ENCODE results near the gene RPL36AL. TPM values are rescaled to one million over a fixed set of nuclear protein-coding genes. Genes with fewer than 3 reads are reported as not detected.
A peak's percentile ranks its signal among the peaks of the same experiment; 100 is the strongest.
"Not testable (repeated sequence)": the region's sequence is repeated elsewhere in the genome, so short reads cannot be mapped to it uniquely, and the experiment has no call there.

RPL36AL gene
- 100 to 1,000 TPM; 102 to 114 TPM for total RNA-seq
- 193 TPM for polyA plus RNA-seq (ENCODE audit: insufficient read depth, low read depth, low replicate concordance)
- long read RNA-seq, donor 1, transcript RPL36AL-201 (2 exons, 746 nt) = major isoform, 203 of 203 reads
- long read RNA-seq, donor 1, partial matches to known transcripts = 0 of 203 reads
- long read RNA-seq, donor 1, other reads (novel, unspliced or antisense) = 0 of 203 reads
- long read RNA-seq, donor 2, transcript RPL36AL-201 (2 exons, 746 nt) = major isoform, 113 of 113 reads
- long read RNA-seq, donor 2, partial matches to known transcripts = 0 of 113 reads
- long read RNA-seq, donor 2, other reads (novel, unspliced or antisense) = 0 of 113 reads

DNA sequence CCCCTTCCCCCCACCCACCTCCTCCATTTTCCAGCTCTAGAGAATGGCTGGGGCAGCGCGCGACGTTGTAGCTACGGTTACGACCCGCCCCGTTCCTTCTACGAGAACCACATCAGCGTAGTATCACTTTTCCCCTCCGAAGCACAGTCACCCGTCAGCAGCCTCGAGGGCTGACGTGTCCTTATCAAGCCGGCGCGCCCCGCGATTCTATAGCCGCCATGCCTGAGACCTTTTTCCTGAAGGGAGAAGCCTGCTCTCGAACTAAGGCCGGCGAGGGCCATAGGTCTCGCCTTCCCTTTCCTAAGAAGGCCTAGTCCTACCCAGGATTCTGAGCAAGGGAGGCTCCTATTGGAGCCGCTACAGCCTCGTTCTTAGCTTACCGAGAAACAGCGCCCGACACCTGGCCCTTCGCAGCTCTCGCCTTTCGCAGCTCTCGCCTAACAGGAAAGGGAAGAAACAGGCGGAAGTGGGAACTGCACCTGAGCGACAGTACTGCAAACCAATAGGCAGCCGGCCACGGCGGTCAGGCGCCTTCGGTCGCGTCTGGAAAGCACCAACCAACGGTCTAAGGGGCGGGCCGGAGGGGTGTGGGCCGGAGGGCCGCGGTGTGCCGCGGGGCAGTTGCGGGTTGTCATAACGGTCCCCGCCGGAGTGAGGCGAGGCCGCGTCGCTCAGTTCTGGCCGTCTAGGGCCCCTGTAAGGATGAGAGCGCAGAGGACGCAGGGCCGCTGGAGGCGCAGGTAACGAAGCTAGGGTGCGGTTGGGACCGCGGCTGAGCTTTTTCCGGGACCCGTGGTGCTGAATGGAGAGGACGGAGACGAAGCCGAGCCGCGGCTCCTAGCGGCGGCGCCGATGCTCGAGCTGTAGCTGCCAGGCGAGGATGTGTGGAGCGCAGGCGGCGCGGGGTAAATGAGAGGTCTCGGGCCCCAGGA is at the start of gene RPL36AL, which contains the start of gene MGAT2:
RPL36AL (minus strand) TSS at position 445 of the 932 bp plus-strand sequence. CDS start 1,522 bp downstream, outside the sequence.
MGAT2 (plus strand) TSS at position 618 of the 932 bp plus-strand sequence. CDS start 470 bp downstream, outside the sequence.
- TF ChIP-seq POLR2A (IDR thresholded peaks at IDR 0.05) = peak; percentile 71
- TF ChIP-seq, protein P1, sequence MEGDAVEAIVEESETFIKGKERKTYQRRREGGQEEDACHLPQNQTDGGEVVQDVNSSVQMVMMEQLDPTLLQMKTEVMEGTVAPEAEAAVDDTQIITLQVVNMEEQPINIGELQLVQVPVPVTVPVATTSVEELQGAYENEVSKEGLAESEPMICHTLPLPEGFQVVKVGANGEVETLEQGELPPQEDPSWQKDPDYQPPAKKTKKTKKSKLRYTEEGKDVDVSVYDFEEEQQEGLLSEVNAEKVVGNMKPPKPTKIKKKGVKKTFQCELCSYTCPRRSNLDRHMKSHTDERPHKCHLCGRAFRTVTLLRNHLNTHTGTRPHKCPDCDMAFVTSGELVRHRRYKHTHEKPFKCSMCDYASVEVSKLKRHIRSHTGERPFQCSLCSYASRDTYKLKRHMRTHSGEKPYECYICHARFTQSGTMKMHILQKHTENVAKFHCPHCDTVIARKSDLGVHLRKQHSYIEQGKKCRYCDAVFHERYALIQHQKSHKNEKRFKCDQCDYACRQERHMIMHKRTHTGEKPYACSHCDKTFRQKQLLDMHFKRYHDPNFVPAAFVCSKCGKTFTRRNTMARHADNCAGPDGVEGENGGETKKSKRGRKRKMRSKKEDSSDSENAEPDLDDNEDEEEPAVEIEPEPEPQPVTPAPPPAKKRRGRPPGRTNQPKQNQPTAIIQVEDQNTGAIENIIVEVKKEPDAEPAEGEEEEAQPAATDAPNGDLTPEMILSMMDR (IDR thresholded peaks at IDR 0.05) = peak in 2 of 3 experiments; percentile 19 to 42
- WGBS, 2 donors = 0% methylated on average over 55 to 85 of the region's 85 CpGs
- peaks cover 25% of the 10 kb centered on the region for H3K4me1 ChIP-seq
- peak within 1 kb of the TSS; percentile 71 to 94 for H3K27ac ChIP-seq
- H3K9me3 ChIP-seq = no peaks in the 10 kb centered on the region
- H3K4me3 ChIP-seq = peak within 1 kb of the TSS; percentile 92 to 93
- peak; percentile 98 for DNase-seq
- intact Hi-C loops (cut with DNase I; ENCODE audit: low total_unique reads) = no loop called here
- no peaks in the 10 kb centered on the region for H3K27me3 ChIP-seq
- H3K36me3 ChIP-seq (ENCODE audit: low read depth, missing control alignments) = no peaks in the 10 kb centered on the region

DNA sequence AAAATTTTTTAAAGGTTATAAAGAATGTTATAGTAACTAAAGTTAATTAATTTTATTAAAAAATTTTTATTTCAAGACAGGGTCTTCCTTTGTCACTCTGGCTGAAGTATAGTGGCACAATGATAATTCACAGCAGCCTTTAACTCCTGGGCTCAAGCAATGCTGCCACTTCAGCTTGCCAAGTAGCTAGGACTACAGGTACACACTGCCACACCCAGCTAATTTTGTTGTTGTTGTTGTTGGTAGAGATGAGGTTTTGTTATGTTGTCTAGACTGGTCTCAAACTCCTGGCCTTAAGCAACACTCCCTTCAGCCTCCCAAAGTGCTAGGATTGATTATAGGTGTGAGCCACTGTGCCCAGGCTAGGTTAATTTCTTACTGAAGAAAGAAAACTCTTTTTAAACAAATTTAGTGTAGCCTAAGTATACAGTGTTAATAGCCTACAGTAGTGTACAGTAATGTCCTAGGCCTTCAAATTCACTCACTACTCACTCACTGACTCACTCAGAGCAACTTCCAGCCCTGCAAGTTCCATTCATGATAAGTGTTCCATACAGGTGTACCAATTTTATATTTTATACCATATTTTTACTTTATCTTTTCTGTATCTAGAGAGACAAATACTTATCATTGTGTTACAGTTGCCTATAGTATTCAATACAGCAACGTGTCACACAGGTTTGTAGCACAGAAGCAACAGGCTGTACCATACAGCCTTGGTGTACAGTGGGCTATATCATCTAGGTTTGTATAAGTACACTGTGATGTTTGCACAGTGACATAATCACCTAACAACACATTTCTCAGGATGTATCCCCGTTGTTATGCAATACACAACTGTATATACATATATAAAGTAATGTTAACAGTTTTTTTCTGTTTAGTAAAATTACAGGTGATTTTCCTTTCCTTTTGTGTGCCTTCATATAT is 39.4 kb upstream of the RPL36AL start:
- intact Hi-C loops (cut with DNase I; ENCODE audit: low total_unique reads) = no loop called here

DNA sequence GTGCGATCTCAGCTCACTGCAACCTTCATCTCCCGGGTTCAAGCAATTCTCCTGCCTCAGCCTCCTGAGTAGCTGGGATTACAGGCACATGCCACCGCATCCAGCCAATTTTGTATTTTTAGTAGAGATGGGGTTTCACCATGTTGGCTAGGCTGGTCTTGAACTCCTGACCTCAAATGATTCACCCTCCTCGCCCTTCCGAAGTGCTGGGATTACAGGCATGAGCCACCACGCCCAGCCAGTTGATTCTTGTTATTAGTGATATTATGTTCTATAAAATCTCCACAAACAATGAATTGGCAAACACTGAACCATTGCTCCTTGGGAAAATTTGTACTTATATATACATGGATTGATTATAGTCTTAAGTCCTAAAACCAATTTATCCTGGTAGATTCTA is 37.1 kb upstream of the RPL36AL start:
- 95 to 97% methylated on average over 6 of the region's 6 CpGs for WGBS, 2 donors
- H3K4me1 ChIP-seq; DNase-seq; H3K27me3 ChIP-seq; intact Hi-C loops (cut with DNase I; ENCODE audit: low total_unique reads); H3K9me3 ChIP-seq; H3K4me3 ChIP-seq; H3K36me3 ChIP-seq (ENCODE audit: low read depth, missing control alignments); H3K27ac ChIP-seq: not testable (repeated sequence)

More for the DNA sequence above, 39.4 kb upstream of the RPL36AL start:
- no peak for DNase-seq
- no peaks in the 10 kb centered on the region for H3K36me3 ChIP-seq (ENCODE audit: low read depth, missing control alignments)
- H3K4me1 ChIP-seq = no peaks in the 10 kb centered on the region
- WGBS, 2 donors = 88 to 96% methylated on average over 2 of the region's 2 CpGs
- no peaks in the 10 kb centered on the region for H3K27me3 ChIP-seq
- H3K9me3 ChIP-seq = no peaks in the 10 kb centered on the region
- TF ChIP-seq, protein P1 (IDR thresholded peaks at IDR 0.05) = no peak
- no peak for TF ChIP-seq POLR2A (IDR thresholded peaks at IDR 0.05)
- H3K4me3 ChIP-seq = no peak overlapping the region
- no peak overlapping the region for H3K27ac ChIP-seq

DNA sequence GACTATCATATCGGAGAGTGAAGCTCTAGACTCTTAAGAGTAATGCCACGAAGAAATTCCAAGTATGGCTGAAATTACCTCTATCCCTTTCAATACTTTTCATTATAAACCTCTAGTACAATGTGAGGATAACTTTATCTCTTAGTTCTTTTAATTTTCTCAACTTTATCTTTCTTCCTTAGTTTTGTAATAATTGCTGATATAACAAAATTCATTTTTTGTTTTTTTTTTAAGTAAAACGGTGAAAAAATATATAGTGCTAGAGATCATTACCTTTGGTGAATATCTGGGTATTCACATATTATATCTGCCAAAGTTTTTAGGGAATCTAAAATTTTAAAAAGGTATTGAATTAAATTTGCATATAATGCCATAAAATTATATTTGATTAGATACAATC is 34.1 kb upstream of the RPL36AL start:
- no peak for DNase-seq
- no peaks in the 10 kb centered on the region for H3K4me1 ChIP-seq
- no peak for TF ChIP-seq POLR2A (IDR thresholded peaks at IDR 0.05)
- TF ChIP-seq, protein P1 (IDR thresholded peaks at IDR 0.05) = no peak
- H3K36me3 ChIP-seq (ENCODE audit: low read depth, missing control alignments) = no peaks in the 10 kb centered on the region
- no peak overlapping the region for H3K4me3 ChIP-seq
- intact Hi-C loops (cut with DNase I; ENCODE audit: low total_unique reads) = no loop called here
- whole genome bisulfite sequencing, 2 donors = 92 to 95% methylated on average over 3 of the region's 3 CpGs
- no peaks in the 10 kb centered on the region for H3K27me3 ChIP-seq
- no peak overlapping the region for H3K27ac ChIP-seq
- no peaks in the 10 kb centered on the region for H3K9me3 ChIP-seq

Measured in testis (tissue), 5 donors.